MCF 10A (cell line): ENCODE data around the gene ZDHHC16. TPM values are rescaled to one million over a fixed set of nuclear protein-coding genes. Genes with fewer than 3 reads are reported as not detected.
"Not testable (repeated sequence)": the region's sequence is repeated elsewhere in the genome, so short reads cannot be mapped to it uniquely, and the experiment has no call there.

Experiments used
- BruUV-seq: library from RNA; stranded (reverse); fragments of 400-500 nt; replicated peaks from 2 replicates; lab custom pipeline; 2021; lab: Mats Ljungman, UMichigan
- CTCF ChIA-PET: fragments of 300-600 bp; sonication (Branson Sonifier 250); formaldehyde crosslinking; extraction: SDS; loops from one replicate; lab custom pipeline; 2021; ENCODE audit warnings: antibody characterized with exemption, inconsistent platforms; lab: Yijun Ruan, JAX
- POLR2A ChIA-PET: fragments of 300-600, 350-650 bp; sonication (Branson Sonifier 250); formaldehyde crosslinking; extraction: SDS; loops from one replicate; lab custom pipeline; 2020; ENCODE audit warnings: antibody characterized with exemption, inconsistent platforms; lab: Yijun Ruan, JAX
- DNase-seq: peaks from one replicate; pipeline ENCODE4 v3.0.0-alpha.2; 2018; ENCODE audit not compliant: unreplicated experiment
- H3K27ac Mint-ChIP-seq: one replicate; pipeline ENCODE4 v1.8.0; 2022; ENCODE audit warnings: mild to moderate bottlenecking, low read depth, mixed read lengths; ENCODE audit not compliant: unreplicated experiment
- H3K27me3 Mint-ChIP-seq: one replicate; pipeline ENCODE4 v1.8.0; 2022; ENCODE audit warnings: mixed read lengths; ENCODE audit not compliant: insufficient read depth, unreplicated experiment
- H3K36me3 Mint-ChIP-seq: one replicate; pipeline ENCODE4 v1.8.0; 2022; ENCODE audit warnings: mild to moderate bottlenecking, moderate library complexity, mixed read lengths; ENCODE audit not compliant: insufficient read depth, unreplicated experiment
- H3K4me1 Mint-ChIP-seq: one replicate; pipeline ENCODE4 v1.8.0; 2022; ENCODE audit warnings: mixed read lengths; ENCODE audit not compliant: insufficient read depth, unreplicated experiment
- H3K4me3 Mint-ChIP-seq: one replicate; pipeline ENCODE4 v1.8.0; 2022; ENCODE audit warnings: mild to moderate bottlenecking, moderate library complexity, mixed read lengths; ENCODE audit not compliant: unreplicated experiment
- H3K9me3 Mint-ChIP-seq: one replicate; pipeline ENCODE4 v1.8.0; 2022; ENCODE audit warnings: mixed read lengths; ENCODE audit not compliant: unreplicated experiment
- CTCF ChIP-seq: fragments of 200-600 bp; IDR thresholded peaks from one replicate; pipeline ENCODE4 v1.8.0; 2022; ENCODE audit warnings: antibody characterized with exemption, mild to moderate bottlenecking; ENCODE audit not compliant: unreplicated experiment
- intact Hi-C: fragments of 100-400 bp; cut with micrococcal nuclease; formaldehyde crosslinking; loops from 2 replicates; pipeline ENCODE4 v1.14.1; 2022
- total RNA-seq: library from RNA; stranded (reverse); gene quantifications from 2 replicates; pipeline ENCODE4 v1.2.3, GENCODE V29; 2022

Gene ZDHHC16
- total RNA-seq, 1 experiment from 2014 or later, result 48.0 TPM

DNA sequence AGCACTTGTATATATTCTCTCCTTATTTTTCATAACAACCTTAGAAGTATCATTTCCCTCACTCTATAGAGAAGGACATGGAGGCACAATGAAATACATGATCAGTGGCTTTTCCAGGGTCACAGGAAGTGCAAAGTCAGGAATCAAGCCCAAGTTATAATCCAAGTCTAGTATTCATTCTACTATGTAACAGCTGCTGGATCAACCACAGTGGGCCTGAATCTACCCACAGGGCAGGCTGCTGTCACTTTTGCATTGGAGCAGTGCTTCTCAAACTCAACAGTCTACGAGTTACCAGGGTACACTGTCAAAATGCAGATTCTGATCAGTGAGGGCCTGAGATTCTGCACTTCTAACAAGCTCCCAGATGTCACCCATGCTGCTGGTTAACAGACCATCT lies 18.3 kb downstream of the ZDHHC16 start:
- intact Hi-C loops, result loop anchor here (5.0 kb wide), 1 partner anchor 108 kb away; the partner anchor contains the start of gene ANKRD2
- BruUV-seq, result no TSS peak
- ChIA-PET POLR2A (interaction anchor here (0.5 to 4.9 kb wide), 11 partner anchors 33 to 185 kb away, joined by 3 to 37 read pairs (median 5); no protein-coding TSS in a partner anchor), CTCF (interaction anchor here (0.5 to 9.9 kb wide), 30 partner anchors 8 to 250 kb away, joined by 3 to 204 read pairs (median 4); partner anchors contain the start of genes ANKRD2 and UBTD1)
- TF ChIP-seq CTCF, result no peak
- no peak for DNase-seq
- Mint-ChIP-seq H3K36me3 (peaks cover 97% of the 10 kb centered on the region), H3K27me3 (no peaks in the 10 kb centered on the region), H3K9me3 (no peaks in the 10 kb centered on the region), H3K27ac (peak overlapping the region; percentile 46), H3K4me1 (peaks cover 16% of the 10 kb centered on the region), H3K4me3 (no peak overlapping the region)

GRCh38 chr10:97465982-97466381 lies 20.0 kb downstream of the ZDHHC16 start:
- Mint-ChIP-seq H3K4me3 (no peak overlapping the region), H3K27me3 (no peaks in the 10 kb centered on the region), H3K36me3 (peaks cover 98% of the 10 kb centered on the region), H3K4me1 (peaks cover 16% of the 10 kb centered on the region), H3K9me3 (no peaks in the 10 kb centered on the region), H3K27ac (no peak overlapping the region)
- intact Hi-C loops, result no loop called here
- CTCF ChIA-PET, result interaction anchor here (0.5 to 9.9 kb wide), 11 partner anchors 9 to 258 kb away, joined by 3 to 204 read pairs (median 7); partner anchors contain the start of gene ANKRD2
- no peak for DNase-seq
- POLR2A ChIA-PET, result interaction anchor here (1.0 to 4.9 kb wide), 13 partner anchors 10 to 146 kb away, joined by 3 to 37 read pairs (median 5); partner anchors contain the start of gene UBTD1
- TF ChIP-seq CTCF, result no peak
- BruUV-seq, result no TSS peak

- peaks cover 16% of the 10 kb centered on the region for H3K4me1 Mint-ChIP-seq
- BruUV-seq, result no TSS peak
- no peak overlapping the region for H3K27ac Mint-ChIP-seq
- no peaks in the 10 kb centered on the region for H3K9me3 Mint-ChIP-seq
- ChIA-PET POLR2A (interaction anchor here (0.7 to 4.9 kb wide), 19 partner anchors 10 to 220 kb away, joined by 3 to 37 read pairs (median 5); partner anchors contain the start of genes ANKRD2, AVPI1, PI4K2A and UBTD1), CTCF (interaction anchor here (0.7 to 9.9 kb wide), 13 partner anchors 10 to 265 kb away, joined by 3 to 204 read pairs (median 6); partner anchors contain the start of gene ANKRD2)
- no peaks in the 10 kb centered on the region for H3K27me3 Mint-ChIP-seq
- no peak overlapping the region for H3K4me3 Mint-ChIP-seq
- H3K36me3 Mint-ChIP-seq, result peaks cover 99% of the 10 kb centered on the region
- no peak for TF ChIP-seq CTCF
- intact Hi-C loops, result no loop called here
- peak; percentile 56 for DNase-seq
These were observed 20.8 kb downstream of the ZDHHC16 start for GRCh38 chr10:97466755-97467154.

DNA sequence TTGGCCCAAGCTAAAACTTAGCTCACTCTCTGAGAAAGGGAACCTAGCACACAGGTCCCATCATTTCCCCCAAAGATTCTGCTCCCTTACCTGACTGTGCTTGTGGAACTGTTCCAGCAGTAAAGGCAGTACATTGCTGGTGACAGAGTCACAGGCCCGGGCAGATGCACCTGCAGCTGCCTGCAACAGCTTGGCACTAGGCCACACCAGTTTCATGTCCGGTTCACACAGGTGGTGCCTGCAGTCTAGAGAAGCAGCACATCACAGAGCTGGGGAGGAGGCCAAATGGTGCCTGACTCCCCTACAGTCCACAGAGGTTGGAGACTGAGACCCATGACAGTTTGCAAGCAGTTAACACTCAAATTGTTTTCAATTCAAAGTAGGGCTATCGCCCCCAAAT lies 22.2 kb downstream of the ZDHHC16 start:
- intact Hi-C loops, result no loop called here
- peak; percentile 50 for DNase-seq
- no peaks in the 10 kb centered on the region for H3K27me3 Mint-ChIP-seq
- H3K9me3 Mint-ChIP-seq, result no peaks in the 10 kb centered on the region
- no peak overlapping the region for H3K27ac Mint-ChIP-seq
- ChIA-PET POLR2A (interaction anchor here (0.7 to 4.9 kb wide), 15 partner anchors 8 to 219 kb away, joined by 3 to 37 read pairs (median 5); partner anchors contain the start of genes ANKRD2, AVPI1, PI4K2A and UBTD1), CTCF (interaction anchor here (0.6 to 9.9 kb wide), 9 partner anchors 9 to 577 kb away, joined by 3 to 204 read pairs (median 5); partner anchors contain the start of gene ANKRD2)
- TF ChIP-seq CTCF, result no peak
- no TSS peak for BruUV-seq
- peaks cover 16% of the 10 kb centered on the region for H3K4me1 Mint-ChIP-seq
- no peak overlapping the region for H3K4me3 Mint-ChIP-seq
- peaks cover 99% of the 10 kb centered on the region for H3K36me3 Mint-ChIP-seq

- not testable (repeated sequence) for DNase-seq
- H3K36me3 Mint-ChIP-seq, result peaks cover 99% of the 10 kb centered on the region
These were observed 22.8 kb downstream of the ZDHHC16 start for GRCh38 chr10:97468781-97469180.

More at GRCh38 chr10:97468781-97469180, 22.8 kb downstream of the ZDHHC16 start:
- H3K4me3 Mint-ChIP-seq, H3K27ac Mint-ChIP-seq, BruUV-seq, intact Hi-C loops, H3K27me3 Mint-ChIP-seq, H3K9me3 Mint-ChIP-seq: not testable (repeated sequence)
- peaks cover 11% of the 10 kb centered on the region for H3K4me1 Mint-ChIP-seq
- ChIA-PET CTCF (interaction anchor here (0.7 to 9.9 kb wide), 6 partner anchors 8 to 509 kb away, joined by 3 to 204 read pairs (median 4); partner anchors contain the start of gene ANKRD2), POLR2A (interaction anchor here (0.7 to 3.8 kb wide), 8 partner anchors 8 to 218 kb away, joined by 3 to 13 read pairs (median 5); partner anchors contain the start of genes AVPI1 and PI4K2A)
